ENCODE data around the gene CCDC122.

DNA sequence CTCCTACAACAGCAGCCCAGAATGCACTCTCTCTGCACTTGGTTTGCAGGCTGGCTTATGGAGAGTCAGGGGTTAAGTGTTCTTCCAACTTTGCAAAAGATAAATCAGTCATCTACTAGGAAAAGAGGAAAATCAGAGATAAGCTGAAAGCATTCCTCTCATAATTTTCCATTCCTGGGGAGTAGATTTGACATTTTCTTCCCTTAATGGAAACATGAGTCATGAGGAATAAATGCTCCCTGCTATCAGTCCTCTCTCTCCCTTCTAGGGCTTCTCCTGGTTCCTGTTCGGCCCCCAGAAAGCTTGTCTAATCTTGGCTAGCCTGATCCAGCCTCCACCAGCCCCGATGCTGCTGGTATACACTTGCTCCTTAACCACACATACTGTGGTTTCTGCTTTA lies 64.3 kb downstream of the CCDC122 start:
- TF ChIP-seq, protein P1, sequence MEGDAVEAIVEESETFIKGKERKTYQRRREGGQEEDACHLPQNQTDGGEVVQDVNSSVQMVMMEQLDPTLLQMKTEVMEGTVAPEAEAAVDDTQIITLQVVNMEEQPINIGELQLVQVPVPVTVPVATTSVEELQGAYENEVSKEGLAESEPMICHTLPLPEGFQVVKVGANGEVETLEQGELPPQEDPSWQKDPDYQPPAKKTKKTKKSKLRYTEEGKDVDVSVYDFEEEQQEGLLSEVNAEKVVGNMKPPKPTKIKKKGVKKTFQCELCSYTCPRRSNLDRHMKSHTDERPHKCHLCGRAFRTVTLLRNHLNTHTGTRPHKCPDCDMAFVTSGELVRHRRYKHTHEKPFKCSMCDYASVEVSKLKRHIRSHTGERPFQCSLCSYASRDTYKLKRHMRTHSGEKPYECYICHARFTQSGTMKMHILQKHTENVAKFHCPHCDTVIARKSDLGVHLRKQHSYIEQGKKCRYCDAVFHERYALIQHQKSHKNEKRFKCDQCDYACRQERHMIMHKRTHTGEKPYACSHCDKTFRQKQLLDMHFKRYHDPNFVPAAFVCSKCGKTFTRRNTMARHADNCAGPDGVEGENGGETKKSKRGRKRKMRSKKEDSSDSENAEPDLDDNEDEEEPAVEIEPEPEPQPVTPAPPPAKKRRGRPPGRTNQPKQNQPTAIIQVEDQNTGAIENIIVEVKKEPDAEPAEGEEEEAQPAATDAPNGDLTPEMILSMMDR (conservative IDR thresholded peaks at IDR 0.05): no peak
- TF ChIP-seq EZH2 (IDR thresholded peaks at IDR 0.05; ENCODE audit: low read depth): no peak
